ENCODE measurements around the gene IL12B.

The IL12B gene

DNA sequence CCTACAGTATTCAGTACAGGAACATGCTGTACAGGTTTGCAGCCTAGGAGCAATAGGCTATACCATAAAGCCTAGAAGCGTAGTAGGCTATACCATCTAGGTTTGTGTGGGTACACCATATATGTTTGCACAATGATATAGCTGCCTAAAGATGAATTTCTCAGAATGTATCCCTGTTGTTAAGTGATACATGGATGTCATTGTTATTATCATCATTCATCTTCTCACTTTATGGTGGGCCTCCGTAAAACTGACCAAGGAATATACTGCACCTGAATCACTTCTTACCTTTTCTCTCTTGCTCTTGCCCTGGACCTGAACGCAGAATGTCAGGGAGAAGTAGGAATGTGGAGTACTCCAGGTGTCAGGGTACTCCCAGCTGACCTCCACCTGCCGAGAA, 11.8 kb downstream of the IL12B start:
- no peak for DNase-seq (ENCODE audit: low read depth)
- no peak overlapping the region for H3K4me3 ChIP-seq (ENCODE audit: low read length)
- TF ChIP-seq, protein P1, sequence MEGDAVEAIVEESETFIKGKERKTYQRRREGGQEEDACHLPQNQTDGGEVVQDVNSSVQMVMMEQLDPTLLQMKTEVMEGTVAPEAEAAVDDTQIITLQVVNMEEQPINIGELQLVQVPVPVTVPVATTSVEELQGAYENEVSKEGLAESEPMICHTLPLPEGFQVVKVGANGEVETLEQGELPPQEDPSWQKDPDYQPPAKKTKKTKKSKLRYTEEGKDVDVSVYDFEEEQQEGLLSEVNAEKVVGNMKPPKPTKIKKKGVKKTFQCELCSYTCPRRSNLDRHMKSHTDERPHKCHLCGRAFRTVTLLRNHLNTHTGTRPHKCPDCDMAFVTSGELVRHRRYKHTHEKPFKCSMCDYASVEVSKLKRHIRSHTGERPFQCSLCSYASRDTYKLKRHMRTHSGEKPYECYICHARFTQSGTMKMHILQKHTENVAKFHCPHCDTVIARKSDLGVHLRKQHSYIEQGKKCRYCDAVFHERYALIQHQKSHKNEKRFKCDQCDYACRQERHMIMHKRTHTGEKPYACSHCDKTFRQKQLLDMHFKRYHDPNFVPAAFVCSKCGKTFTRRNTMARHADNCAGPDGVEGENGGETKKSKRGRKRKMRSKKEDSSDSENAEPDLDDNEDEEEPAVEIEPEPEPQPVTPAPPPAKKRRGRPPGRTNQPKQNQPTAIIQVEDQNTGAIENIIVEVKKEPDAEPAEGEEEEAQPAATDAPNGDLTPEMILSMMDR (IDR thresholded peaks at IDR 0.05; ENCODE audit: insufficient read depth, low read depth, low read length, missing control alignments) = no peak

DNA sequence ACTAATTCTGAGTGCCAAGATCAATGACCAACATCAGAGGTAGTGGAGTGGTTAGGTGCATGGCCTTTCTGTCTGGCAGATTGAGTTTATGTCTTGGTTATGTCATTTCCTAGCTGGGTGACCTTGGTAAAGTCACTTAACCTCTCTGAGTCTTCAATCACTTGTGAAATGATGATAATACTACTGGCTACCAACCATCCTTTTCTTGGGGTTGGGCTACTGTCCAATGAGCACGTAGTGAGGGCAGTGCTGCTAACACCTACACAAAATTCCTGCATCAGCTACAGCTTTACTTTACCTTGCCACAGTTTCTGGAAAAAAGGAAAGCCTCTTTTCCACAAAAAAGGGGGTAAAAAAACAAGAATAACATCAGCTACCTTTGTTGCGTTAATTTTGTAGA, 12.4 kb downstream of the IL12B start:
- no peak for DNase-seq (ENCODE audit: low read depth)
- TF ChIP-seq, protein P1 (IDR thresholded peaks at IDR 0.05; ENCODE audit: insufficient read depth, low read depth, low read length, missing control alignments) = no peak
- H3K4me3 ChIP-seq (ENCODE audit: low read length) = no peak overlapping the region

DNA sequence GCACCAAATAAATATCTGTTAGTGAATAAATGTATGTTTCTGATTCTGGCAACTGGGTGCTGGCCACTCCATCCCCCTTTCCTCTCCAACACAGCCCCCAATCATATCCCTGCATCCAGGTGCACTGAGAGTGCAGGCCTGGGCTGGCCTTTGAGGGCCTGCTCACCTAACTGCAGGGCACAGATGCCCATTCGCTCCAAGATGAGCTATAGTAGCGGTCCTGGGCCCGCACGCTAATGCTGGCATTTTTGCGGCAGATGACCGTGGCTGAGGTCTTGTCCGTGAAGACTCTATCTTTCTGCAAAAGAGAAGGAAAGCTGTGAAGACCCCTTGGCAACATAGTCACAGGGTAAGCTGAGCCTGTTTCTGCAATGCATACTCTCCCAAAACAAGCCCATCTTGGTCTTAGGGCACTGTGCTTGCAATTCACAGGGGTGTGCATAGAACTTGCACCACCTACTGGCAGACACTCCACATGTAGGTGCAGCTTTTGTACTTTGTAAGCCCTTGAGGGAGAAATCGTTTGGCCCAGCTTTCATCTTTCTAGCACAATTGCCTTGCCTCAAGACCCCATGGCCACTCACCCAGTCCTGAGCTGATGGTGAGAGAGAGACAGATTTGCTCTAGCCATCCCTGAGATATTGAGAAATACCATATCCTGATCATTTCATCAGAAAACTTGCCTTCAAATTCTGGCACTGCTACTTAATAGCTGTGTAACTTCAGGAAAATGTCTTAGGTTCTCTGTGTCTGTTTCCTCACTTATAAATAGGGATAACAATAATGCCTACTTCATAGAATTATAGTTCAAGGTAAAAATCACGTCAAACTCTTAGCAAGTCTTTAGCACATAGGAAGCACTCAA, 13.5 kb downstream of the IL12B start:
- DNase-seq (ENCODE audit: low read depth) = peak; percentile 74
- H3K4me3 ChIP-seq (ENCODE audit: low read length) = no peak overlapping the region
- TF ChIP-seq, protein P1 (IDR thresholded peaks at IDR 0.05; ENCODE audit: insufficient read depth, low read depth, low read length, missing control alignments) = peak; percentile 90

DNA sequence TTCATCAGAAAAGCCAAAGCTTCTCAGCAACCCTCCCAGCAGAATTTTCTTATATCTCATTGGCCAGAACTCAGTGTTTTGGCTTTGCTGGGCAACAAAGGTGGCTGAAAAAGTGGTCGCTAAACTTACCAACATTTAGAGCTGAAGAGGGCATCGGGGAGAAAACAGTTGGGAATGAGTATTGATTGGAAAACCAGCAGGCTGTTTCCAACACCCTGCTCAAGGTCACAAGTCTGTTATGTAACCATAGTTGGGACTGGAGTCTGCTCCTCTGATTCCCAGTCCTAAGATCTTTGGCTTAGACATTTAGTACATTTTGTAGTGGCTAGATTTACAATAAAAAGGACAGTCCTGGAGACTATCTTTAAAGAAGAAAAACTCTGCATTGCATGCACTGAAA, 17.1 kb downstream of the IL12B start:
- no peak overlapping the region for H3K4me3 ChIP-seq (ENCODE audit: low read length)
- no peak for DNase-seq (ENCODE audit: low read depth)
- TF ChIP-seq, protein P1 (IDR thresholded peaks at IDR 0.05; ENCODE audit: insufficient read depth, low read depth, low read length, missing control alignments) = no peak

DNA sequence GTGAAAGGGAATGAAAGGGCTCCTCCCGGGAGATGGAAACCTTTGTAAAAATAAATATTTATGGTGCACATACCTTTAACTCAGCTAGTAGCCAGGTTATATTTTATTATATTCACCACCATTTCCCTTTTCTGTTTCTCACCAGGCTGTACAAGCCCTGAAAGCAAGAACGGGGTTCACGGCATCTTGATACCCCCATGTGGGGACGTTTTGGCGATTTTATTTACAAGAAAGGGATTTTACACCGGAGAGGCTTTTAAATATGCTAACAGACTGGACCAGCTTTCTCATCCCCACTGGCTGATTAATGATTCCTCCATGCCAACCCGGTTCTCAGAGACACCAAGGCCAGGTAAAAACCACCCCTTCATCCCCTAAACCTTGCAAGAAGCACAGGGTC, 19.2 kb downstream of the IL12B start:
- TF ChIP-seq, protein P1 (IDR thresholded peaks at IDR 0.05; ENCODE audit: insufficient read depth, low read depth, low read length, missing control alignments) = no peak
- DNase-seq (ENCODE audit: low read depth) = no peak
- peak overlapping the region; percentile 7 for H3K4me3 ChIP-seq (ENCODE audit: low read length)

DNA sequence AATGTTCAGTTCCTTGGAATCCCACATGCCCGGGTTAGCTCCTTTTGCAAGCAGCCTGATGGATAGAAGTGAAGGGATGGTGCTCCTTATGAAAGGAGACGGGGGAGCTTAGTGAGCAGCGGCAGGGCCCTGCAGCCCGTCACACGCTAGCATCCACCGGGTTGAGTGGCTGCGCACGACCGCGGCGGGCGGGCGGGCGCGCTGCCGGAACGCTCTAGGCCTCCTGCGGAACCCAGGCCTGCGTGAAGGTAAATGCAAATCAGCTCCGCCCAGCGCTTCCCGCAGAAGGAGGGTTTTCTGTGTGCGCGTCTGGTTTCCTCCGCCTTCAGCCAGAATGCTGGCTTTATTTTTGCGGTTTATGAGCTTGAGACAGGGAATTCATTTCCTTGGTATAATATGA, 19.8 kb downstream of the IL12B start:
- peak overlapping the region; percentile 7 for H3K4me3 ChIP-seq (ENCODE audit: low read length)
- TF ChIP-seq, protein P1 (IDR thresholded peaks at IDR 0.05; ENCODE audit: insufficient read depth, low read depth, low read length, missing control alignments) = no peak
- DNase-seq (ENCODE audit: low read depth) = peak; percentile 59

Measured in epithelial cell of esophagus (primary cell).